IPS-18a (cell line): ENCODE data around the gene HS3ST2.

Experiments
- H3K27ac ChIP-seq: one replicate; pipeline ENCODE4 v1.5.1; 2013; ENCODE audit warnings: low read length
- H3K27me3 ChIP-seq: one replicate; pipeline ENCODE4 v1.6.1; 2013; ENCODE audit warnings: mild to moderate bottlenecking, low read length; ENCODE audit not compliant: control insufficient read depth, insufficient read depth
- H3K36me3 ChIP-seq: one replicate; pipeline ENCODE4 v1.6.1; 2013; ENCODE audit warnings: low read depth, low read length; ENCODE audit not compliant: control insufficient read depth
- H3K4me1 ChIP-seq: one replicate; pipeline ENCODE4 v1.6.1; 2013; ENCODE audit warnings: low read depth, low read length; ENCODE audit not compliant: control insufficient read depth
- H3K4me3 ChIP-seq: one replicate; pipeline ENCODE4 v1.5.1; 2013; ENCODE audit warnings: low read length
- H3K9ac ChIP-seq: one replicate; pipeline ENCODE4 v1.6.1; 2013; ENCODE audit warnings: mild to moderate bottlenecking, low read length, moderate library complexity
- H3K9me3 ChIP-seq: one replicate; pipeline ENCODE4 v1.6.1; 2013; ENCODE audit warnings: low read depth, low read length; ENCODE audit not compliant: control insufficient read depth

HS3ST2 gene

DNA sequence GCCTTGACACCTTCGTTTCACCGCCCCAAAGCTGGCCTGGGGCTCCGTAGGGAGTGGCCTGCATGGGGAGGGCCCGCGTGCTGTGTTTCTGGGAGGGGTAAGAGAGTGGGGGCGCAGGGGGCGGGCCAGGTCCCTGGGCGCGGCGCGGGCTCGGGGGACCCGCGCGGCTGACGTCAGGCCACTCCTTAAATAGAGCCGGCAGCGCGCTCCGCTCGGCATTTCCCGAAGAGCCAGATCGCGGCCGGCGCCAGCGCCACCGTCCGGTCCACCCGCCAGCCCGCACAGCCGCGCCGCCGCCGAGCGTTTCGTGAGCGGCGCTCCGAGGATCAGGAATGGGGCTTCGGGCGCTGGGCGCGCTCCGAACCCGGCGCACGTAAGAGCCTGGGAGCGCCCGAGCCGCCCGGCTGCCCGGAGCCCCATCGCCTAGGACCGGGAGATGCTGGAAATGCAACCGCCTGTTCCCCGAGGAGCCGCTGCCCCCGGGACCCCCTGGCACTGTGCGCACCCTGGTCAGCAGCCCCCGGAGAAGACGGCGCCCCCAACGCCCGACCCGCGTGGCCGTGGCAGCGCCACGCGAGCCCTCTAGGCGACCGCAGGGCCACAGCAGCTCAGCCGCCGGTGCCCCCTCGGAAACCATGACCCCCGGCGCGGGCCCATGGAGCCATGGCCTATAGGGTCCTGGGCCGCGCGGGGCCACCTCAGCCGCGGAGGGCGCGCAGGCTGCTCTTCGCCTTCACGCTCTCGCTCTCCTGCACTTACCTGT, at the start of gene HS3ST2:
TSS of gene HS3ST2 (plus strand) at position 215 of the 763 bp plus-strand sequence. CDS start at position 664, 449 bp downstream.
- H3K4me3 ChIP-seq, result peak within 1 kb of the TSS; percentile 70
- H3K36me3 ChIP-seq, result no peaks in the 10 kb centered on the region
- no peaks in the 10 kb centered on the region for H3K4me1 ChIP-seq
- peaks cover 38% of the 10 kb centered on the region for H3K27me3 ChIP-seq
- H3K27ac ChIP-seq, result no peak within 1 kb of the TSS
- no peaks in the 10 kb centered on the region for H3K9me3 ChIP-seq
- H3K9ac ChIP-seq, result no peak within 1 kb of the TSS

GRCh38 chr16:22764662-22765327, 49.2 kb upstream of the HS3ST2 start:
- no peaks in the 10 kb centered on the region for H3K9me3 ChIP-seq
- no peaks in the 10 kb centered on the region for H3K36me3 ChIP-seq
- H3K9ac ChIP-seq, result no peak overlapping the region
- no peak overlapping the region for H3K27ac ChIP-seq
- no peaks in the 10 kb centered on the region for H3K27me3 ChIP-seq
- no peak overlapping the region for H3K4me3 ChIP-seq
- peaks cover 13% of the 10 kb centered on the region for H3K4me1 ChIP-seq

DNA sequence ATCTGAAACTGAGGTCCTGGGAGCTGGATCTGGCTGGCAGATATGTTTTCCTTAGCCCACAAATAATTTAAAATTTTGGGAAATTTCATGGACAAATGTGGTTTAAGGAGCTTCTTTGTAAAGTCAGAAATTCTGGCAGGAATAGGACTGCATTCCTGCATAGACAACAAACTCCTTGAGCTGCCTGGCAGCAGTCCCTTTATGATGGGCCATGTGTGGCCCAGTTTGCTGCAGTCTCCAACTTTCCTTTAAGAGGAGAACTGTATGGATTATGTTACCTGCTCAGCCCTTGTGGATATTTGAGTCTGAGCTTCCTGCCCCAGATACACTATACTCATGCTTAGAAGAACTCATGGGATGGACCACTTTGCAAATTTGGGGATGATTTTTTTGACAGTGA, 48.5 kb upstream of the HS3ST2 start:
- H3K27me3 ChIP-seq, result no peaks in the 10 kb centered on the region
- no peak overlapping the region for H3K4me3 ChIP-seq
- H3K27ac ChIP-seq, result no peak overlapping the region
- H3K9ac ChIP-seq, result no peak overlapping the region
- H3K4me1 ChIP-seq, result peaks cover 13% of the 10 kb centered on the region
- no peaks in the 10 kb centered on the region for H3K9me3 ChIP-seq
- no peaks in the 10 kb centered on the region for H3K36me3 ChIP-seq

DNA sequence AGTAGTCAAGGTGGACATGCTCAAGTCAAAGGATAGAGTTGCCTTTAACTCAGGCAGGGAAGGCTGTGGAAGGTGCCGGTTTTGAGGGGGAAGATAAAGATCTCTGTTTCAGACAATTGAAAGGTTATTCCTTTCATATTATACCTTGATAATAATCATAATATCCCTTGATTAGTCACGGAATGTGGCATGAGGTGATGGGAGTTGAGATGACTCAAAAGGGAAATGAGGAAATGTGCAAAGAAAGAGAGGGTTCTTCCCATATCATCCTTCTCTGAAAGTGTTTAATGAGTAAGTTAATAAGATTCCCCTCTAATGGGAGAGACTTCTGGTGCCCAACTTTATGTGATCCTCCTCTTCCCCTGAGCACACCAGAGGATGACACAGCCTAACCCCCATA, 43.1 kb upstream of the HS3ST2 start:
- H3K27me3 ChIP-seq, result no peaks in the 10 kb centered on the region
- H3K27ac ChIP-seq, result no peak overlapping the region
- H3K4me1 ChIP-seq, result peaks cover 3% of the 10 kb centered on the region
- H3K36me3 ChIP-seq, result no peaks in the 10 kb centered on the region
- no peak overlapping the region for H3K9ac ChIP-seq
- no peaks in the 10 kb centered on the region for H3K9me3 ChIP-seq
- no peak overlapping the region for H3K4me3 ChIP-seq

DNA sequence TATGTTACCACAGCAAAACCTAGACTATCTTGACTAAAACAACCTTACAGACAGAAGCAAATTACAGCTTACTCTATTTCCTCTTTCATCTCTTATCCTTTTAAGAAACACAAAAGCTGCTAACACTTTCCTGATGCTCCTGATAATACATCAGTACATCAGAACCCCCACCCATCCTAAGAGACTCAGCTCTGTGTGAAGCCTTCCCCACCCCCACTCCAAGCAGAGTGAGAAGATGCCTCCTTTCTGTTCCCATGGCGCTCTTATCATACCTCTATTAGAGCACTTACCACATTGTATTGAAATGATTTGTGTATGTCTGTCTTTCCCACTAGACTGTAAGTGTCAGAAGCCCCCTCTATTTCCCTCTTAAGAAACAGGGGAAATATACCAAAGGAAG, 42.4 kb upstream of the HS3ST2 start:
- Histone ChIP-seq H3K9me3 (no peaks in the 10 kb centered on the region), H3K36me3 (no peaks in the 10 kb centered on the region), H3K27ac (no peak overlapping the region), H3K4me1 (peaks cover 6% of the 10 kb centered on the region), H3K4me3 (no peak overlapping the region), H3K27me3 (no peaks in the 10 kb centered on the region), H3K9ac (no peak overlapping the region)

- no peak overlapping the region for H3K4me3 ChIP-seq
- H3K9ac ChIP-seq, result no peak overlapping the region
- H3K36me3 ChIP-seq, result no peaks in the 10 kb centered on the region
These were observed 38.6 kb upstream of the HS3ST2 start for GRCh38 chr16:22775220-22775922.

GRCh38 chr16:22781480-22781879, 32.5 kb upstream of the HS3ST2 start:
- no peak overlapping the region for H3K27ac ChIP-seq
- H3K9ac ChIP-seq, result no peak overlapping the region
- no peaks in the 10 kb centered on the region for H3K36me3 ChIP-seq
- H3K27me3 ChIP-seq, result no peaks in the 10 kb centered on the region
- peaks cover 16% of the 10 kb centered on the region for H3K4me1 ChIP-seq
- H3K4me3 ChIP-seq, result no peak overlapping the region
- no peaks in the 10 kb centered on the region for H3K9me3 ChIP-seq

More at GRCh38 chr16:22775220-22775922, 38.6 kb upstream of the HS3ST2 start:
- Histone ChIP-seq H3K4me1 (peaks cover 6% of the 10 kb centered on the region), H3K27ac (no peak overlapping the region), H3K9me3 (no peaks in the 10 kb centered on the region), H3K27me3 (no peaks in the 10 kb centered on the region)

DNA sequence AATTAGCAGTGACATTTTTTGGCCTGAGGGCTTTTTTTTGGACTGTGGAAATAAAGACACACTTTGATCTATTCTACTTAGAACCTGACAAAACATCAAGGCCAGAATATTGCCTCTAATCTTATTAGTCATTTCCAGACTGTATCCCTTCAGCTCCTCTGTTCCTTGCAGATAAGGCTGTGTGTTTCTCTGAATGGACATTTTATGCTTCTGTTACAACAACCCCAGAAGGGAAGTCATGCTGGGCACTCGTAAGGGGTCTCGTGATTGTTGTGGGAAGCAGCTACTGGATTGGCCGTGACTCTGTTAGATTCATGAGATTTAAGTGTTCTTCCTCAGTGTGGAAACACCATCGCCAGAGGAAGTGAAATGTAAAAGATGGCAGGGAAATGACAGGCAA, 31.6 kb upstream of the HS3ST2 start:
- Histone ChIP-seq H3K9ac (no peak overlapping the region), H3K36me3 (no peaks in the 10 kb centered on the region), H3K27ac (no peak overlapping the region), H3K27me3 (no peaks in the 10 kb centered on the region), H3K4me1 (peaks cover 16% of the 10 kb centered on the region), H3K9me3 (no peaks in the 10 kb centered on the region), H3K4me3 (no peak overlapping the region)

DNA sequence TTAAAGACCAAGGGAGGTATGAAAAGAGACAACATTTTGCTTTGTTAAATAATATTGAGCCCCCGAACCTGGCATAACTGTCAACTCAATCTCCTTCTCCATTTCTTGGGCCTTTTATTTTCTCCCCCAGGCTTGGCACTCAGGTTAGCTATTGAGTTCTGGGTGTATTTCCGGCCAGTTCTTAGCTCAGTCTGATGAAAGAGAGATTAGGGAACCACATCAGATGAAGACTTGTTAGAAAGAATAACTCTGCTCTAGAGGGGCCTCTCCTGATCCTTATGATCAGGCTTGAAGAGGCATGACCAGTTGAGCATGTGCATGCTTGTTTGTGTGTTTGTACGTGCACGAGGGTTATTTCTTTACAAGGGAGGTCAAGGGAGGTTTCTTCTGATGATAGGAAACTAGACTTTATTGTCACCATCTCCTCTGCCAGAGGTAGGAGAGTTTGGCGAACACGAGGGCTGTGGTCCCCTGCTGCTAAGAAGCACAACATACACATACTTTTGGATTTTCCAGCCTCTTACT, 29.2 kb upstream of the HS3ST2 start:
- Histone ChIP-seq H3K27ac (no peak overlapping the region), H3K9ac (no peak overlapping the region), H3K4me1 (peaks cover 16% of the 10 kb centered on the region), H3K4me3 (no peak overlapping the region), H3K27me3 (no peaks in the 10 kb centered on the region), H3K36me3 (no peaks in the 10 kb centered on the region), H3K9me3 (no peaks in the 10 kb centered on the region)

GRCh38 chr16:22785552-22785951, 28.4 kb upstream of the HS3ST2 start:
- no peaks in the 10 kb centered on the region for H3K36me3 ChIP-seq
- H3K27me3 ChIP-seq, result no peaks in the 10 kb centered on the region
- no peak overlapping the region for H3K27ac ChIP-seq
- H3K4me3 ChIP-seq, result no peak overlapping the region
- no peaks in the 10 kb centered on the region for H3K9me3 ChIP-seq
- peaks cover 16% of the 10 kb centered on the region for H3K4me1 ChIP-seq
- no peak overlapping the region for H3K9ac ChIP-seq

DNA sequence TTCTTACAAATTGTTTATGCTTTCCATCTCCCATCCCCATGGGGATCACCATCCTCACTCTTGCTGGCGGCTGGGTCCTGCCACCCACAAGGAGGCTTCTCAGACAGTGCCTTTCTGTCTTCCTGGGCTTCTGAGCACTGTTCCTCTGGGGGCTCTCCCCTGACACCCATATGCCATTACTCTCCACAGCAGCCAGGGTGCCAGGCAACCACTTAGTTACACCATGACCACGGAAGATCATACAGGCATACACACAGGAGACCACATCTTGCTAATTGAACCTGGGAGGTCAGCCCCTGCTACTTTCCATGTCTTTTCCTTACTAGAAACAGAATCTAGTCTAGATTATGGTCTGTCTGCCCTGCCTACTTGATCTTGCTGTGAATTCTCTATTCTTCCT, 27.7 kb upstream of the HS3ST2 start:
- Histone ChIP-seq H3K27ac (no peak overlapping the region), H3K27me3 (no peaks in the 10 kb centered on the region), H3K4me3 (no peak overlapping the region), H3K9me3 (no peaks in the 10 kb centered on the region), H3K9ac (no peak overlapping the region), H3K4me1 (peaks cover 16% of the 10 kb centered on the region), H3K36me3 (no peaks in the 10 kb centered on the region)
